Activated CD4-positive, alpha-beta memory T cell treated with anti-CD3 and anti-CD28 coated beads for 36 hours (primary cell): ENCODE results near the gene SETDB1. TPM values are rescaled to one million over a fixed set of nuclear protein-coding genes. Genes with fewer than 3 reads are reported as not detected.

Experiments used
- CTCF ChIA-PET: fragments of 350-600 bp; sonication (Branson Sonifier 250); formaldehyde crosslinking; loops from one replicate; lab custom pipeline; 2021; ENCODE audit warnings: antibody characterized with exemption, inconsistent platforms; lab: Charles Lee
- POLR2A ChIA-PET: fragments of 350-600 bp; sonication (Branson Sonifier 250); formaldehyde crosslinking; loops from one replicate; lab custom pipeline; 2021; ENCODE audit warnings: antibody characterized with exemption; lab: Charles Lee
- DNase-seq: peaks from one replicate; pipeline ENCODE4 v3.0.0-alpha.2; 2020
- H3K27ac Mint-ChIP-seq: one replicate; pipeline ENCODE4 v1.8.0; 2021; ENCODE audit warnings: mixed read lengths
- H3K27me3 Mint-ChIP-seq: one replicate; pipeline ENCODE4 v1.8.0; 2021; ENCODE audit warnings: mixed read lengths
- H3K36me3 Mint-ChIP-seq: one replicate; pipeline ENCODE4 v1.8.0; 2021; ENCODE audit warnings: mixed read lengths
- H3K4me1 Mint-ChIP-seq: one replicate; pipeline ENCODE4 v1.8.0; 2021; ENCODE audit warnings: low read depth, mixed read lengths
- H3K4me3 Mint-ChIP-seq: one replicate; pipeline ENCODE4 v1.8.0; 2021; ENCODE audit warnings: mild to moderate bottlenecking, mixed read lengths
- H3K9me3 Mint-ChIP-seq: one replicate; pipeline ENCODE4 v1.8.0; 2021; ENCODE audit warnings: mixed read lengths
- intact Hi-C: fragments of 100-400 bp; cut with micrococcal nuclease; formaldehyde crosslinking; loops from one replicate; pipeline ENCODE4 v1.15.1; 2023
- total RNA-seq, 2 experiments: library from RNA; stranded (reverse); gene quantifications; one replicate each; pipeline ENCODE4 v1.2.3, GENCODE V29; 2021

The SETDB1 gene
- total RNA-seq, 2 experiments from 2014 or later: 42.3 to 50.0 TPM

DNA sequence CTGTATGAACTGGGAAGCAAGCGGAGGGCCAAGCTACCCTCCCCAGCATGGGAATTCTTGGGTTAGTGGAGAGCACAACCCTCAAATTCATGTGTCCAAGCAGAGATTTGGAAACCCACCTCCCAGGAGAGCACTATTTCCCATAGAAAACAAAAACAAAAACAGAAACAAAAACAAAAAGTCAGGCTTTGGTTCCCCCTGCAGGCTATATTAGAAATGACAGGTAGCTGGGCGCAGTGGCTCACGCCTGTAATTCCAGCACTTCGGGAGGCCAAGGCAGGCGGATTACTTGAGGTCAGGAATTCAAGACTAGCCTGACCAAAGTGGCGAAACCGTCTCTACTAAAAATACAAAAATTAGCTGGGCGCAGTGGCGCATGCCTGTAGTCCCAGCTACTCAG lies 69.7 kb downstream of the SETDB1 start:
- Mint-ChIP-seq H3K4me1 (peaks cover 18% of the 10 kb centered on the region), H3K9me3 (no peaks in the 10 kb centered on the region), H3K27me3 (no peaks in the 10 kb centered on the region), H3K4me3 (no peak overlapping the region), H3K36me3 (peaks cover 7% of the 10 kb centered on the region), H3K27ac (no peak overlapping the region)
- DNase-seq: peak; percentile 41
- POLR2A ChIA-PET: interaction anchor here (0.9 kb wide), 1 partner anchor 10 kb away, joined by 5 read pairs; the partner anchor contains the start of gene MINDY1
- CTCF ChIA-PET: interaction anchor here (0.5 to 14.0 kb wide), 29 partner anchors 9 to 739 kb away, joined by 3 to 222 read pairs (median 3); partner anchors contain the start of genes ANXA9, CA14, CDC42SE1 and CERS2
- intact Hi-C loops: loop anchor here (2.0 kb wide), 1 partner anchor 17 kb away; no protein-coding TSS in a partner anchor

DNA sequence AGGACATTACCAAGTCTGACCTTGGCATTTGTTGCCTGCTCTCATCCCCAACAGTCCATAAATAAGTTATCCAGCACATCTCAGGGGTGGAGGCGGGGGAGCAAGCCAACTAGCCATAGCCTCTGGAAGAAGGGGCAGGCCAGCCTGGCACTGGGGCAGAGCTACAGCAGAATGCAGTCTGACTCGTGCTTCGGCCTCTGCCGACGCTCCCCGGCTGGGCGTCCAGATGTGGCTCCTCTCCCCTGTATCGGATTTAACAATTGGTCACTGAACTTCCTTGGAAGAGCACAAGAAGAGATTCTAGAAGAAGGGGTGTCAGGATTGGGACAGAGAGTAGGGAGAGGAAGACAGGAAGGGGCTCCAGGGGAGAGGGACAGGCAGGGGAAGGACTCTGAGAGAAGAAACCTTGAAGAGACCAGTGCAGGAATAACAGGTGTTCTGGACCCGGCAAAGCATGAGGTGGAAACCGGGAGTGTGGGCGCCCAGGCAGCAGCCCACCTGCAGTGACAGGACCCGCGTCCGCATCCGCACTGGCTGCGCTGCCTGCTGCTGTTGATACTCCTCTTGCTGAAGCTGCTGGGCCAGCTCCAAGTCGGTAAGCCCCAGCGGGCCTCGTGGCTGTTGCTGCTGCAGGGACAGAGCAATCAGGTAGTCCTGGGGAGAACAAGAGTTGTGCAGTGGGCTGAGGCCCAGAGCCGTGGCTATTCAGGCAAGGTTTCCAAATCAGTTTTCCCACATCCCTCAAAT lies 71.1 kb downstream of the SETDB1 start:
- no peaks in the 10 kb centered on the region for H3K27me3 Mint-ChIP-seq
- H3K36me3 Mint-ChIP-seq: peaks cover 11% of the 10 kb centered on the region
- no peaks in the 10 kb centered on the region for H3K9me3 Mint-ChIP-seq
- no peak overlapping the region for H3K4me3 Mint-ChIP-seq
- ChIA-PET CTCF (interaction anchor here (1.1 to 14.0 kb wide), 7 partner anchors 8 to 40 kb away, joined by 3 to 222 read pairs (median 10); partner anchors contain the start of genes ANXA9, CERS2 and MINDY1), POLR2A (no interaction called here)
- no peak for DNase-seq
- intact Hi-C loops: loop anchor here (2.0 kb wide), 1 partner anchor 18 kb away; no protein-coding TSS in a partner anchor
- peaks cover 31% of the 10 kb centered on the region for H3K4me1 Mint-ChIP-seq
- no peak overlapping the region for H3K27ac Mint-ChIP-seq

DNA sequence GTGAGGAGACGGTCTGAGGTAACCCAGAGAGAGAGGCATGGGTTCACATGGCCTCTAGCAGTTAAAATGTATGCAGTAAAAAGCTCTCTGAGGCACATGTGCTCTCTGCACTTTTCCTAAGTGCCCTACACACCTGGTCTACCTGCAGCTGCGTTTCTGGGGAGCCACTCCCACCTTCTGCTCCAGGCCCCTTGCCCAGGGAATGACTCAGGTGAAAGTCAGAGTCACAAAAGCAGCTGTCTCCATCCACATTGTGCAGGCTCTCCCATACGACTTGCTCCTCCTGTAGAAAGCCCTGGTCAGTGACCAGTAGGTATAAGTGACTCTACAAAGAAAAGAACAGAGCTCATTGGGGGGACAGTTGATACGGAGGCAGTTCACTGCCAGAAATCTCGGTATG lies 71.8 kb downstream of the SETDB1 start:
- H3K27me3 Mint-ChIP-seq: no peaks in the 10 kb centered on the region
- POLR2A ChIA-PET: no interaction called here
- no peak overlapping the region for H3K4me3 Mint-ChIP-seq
- no peak overlapping the region for H3K27ac Mint-ChIP-seq
- DNase-seq: no peak
- peaks cover 37% of the 10 kb centered on the region for H3K4me1 Mint-ChIP-seq
- CTCF ChIA-PET: interaction anchor here (1.4 to 14.0 kb wide), 3 partner anchors 8 to 20 kb away, joined by 7 to 222 read pairs (median 10); partner anchors contain the start of genes ANXA9, CERS2 and MINDY1
- intact Hi-C loops: loop anchor here (2.0 kb wide), 1 partner anchor 19 kb away; no protein-coding TSS in a partner anchor
- no peaks in the 10 kb centered on the region for H3K9me3 Mint-ChIP-seq
- H3K36me3 Mint-ChIP-seq: peaks cover 13% of the 10 kb centered on the region

DNA sequence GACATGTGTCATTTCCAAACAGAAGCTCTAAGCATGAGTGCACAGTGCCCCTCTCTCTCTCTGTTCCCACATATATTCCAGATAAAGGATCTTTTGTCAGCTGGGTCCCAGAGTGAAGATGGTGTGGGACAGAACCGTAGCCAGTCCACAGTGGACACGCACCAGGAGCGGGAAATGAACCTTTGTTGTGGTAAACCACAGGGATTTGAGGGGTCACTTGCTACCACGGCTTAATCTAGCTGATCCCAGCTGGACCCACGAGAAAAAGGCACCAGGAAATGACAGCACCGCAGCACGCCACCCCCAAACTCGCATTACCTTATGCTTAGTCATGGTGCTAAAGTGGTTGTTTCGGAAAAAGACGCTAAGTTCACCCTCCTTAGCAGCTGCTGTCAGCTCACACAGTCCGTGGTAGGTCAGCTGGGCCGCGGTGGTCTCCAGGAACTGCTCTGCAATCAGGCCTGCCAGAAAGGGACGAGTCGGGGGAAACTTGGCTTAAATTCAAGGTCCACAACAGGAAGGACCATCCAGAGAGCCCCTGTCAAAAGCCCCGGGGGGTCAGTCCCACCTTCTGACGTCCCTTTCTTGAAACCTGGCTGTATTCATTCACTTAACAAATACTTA lies 73.0 kb downstream of the SETDB1 start:
- POLR2A ChIA-PET: interaction anchor here (0.5 kb wide), 1 partner anchor 23 kb away, joined by 3 read pairs; no protein-coding TSS in a partner anchor
- H3K36me3 Mint-ChIP-seq: peaks cover 13% of the 10 kb centered on the region
- peak overlapping the region; percentile 20 for H3K27ac Mint-ChIP-seq
- CTCF ChIA-PET: interaction anchor here (1.1 to 14.0 kb wide), 3 partner anchors 14 to 33 kb away, joined by 4 to 222 read pairs (median 7); partner anchors contain the start of genes ANXA9 and CERS2
- no peak overlapping the region for H3K4me3 Mint-ChIP-seq
- intact Hi-C loops: no loop called here
- no peaks in the 10 kb centered on the region for H3K27me3 Mint-ChIP-seq
- peaks cover 47% of the 10 kb centered on the region for H3K4me1 Mint-ChIP-seq
- no peaks in the 10 kb centered on the region for H3K9me3 Mint-ChIP-seq
- peak; percentile 47 for DNase-seq

DNA sequence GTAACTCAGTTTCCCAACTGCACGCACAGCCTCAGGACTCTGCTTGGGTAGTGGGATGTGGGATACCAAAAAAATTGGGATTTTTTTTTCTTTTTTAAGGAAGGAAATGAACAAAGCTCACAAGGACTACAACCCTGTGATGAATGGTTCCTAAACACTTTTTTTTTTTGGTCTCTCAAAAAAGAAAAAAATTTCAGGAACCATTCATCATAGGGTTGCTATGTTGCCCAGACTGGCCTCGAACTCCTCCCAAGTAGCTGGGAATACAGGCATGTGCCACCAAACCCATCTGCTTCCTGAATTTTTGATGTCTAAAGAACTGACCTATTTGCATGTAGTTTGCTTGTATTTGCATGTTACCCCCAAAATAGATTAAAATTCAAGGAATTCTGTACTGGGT lies 73.8 kb downstream of the SETDB1 start:
- Mint-ChIP-seq H3K27ac (no peak overlapping the region), H3K27me3 (no peaks in the 10 kb centered on the region)

DNA sequence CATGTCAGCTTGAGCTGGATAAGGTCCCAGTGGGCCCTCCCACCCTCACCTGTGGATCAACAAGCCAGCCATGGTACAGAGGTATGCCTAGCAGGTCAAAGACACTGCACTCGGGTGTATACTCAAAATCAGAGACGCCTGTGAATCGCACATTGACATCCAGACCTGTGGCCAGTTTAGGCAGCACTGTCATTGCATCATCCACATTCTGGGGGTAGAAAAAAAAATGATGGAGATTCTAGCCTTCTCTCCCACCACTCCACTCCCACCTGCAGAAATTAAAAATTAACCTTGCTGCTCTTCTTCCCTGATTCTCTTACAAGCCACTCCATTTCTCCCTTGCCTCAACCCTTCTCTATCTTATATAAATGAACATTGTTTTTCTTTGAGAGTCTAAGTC lies 74.2 kb downstream of the SETDB1 start:
- intact Hi-C loops: no loop called here
- no peaks in the 10 kb centered on the region for H3K27me3 Mint-ChIP-seq
- CTCF ChIA-PET: interaction anchor here (14.0 kb wide), 1 partner anchor 23 kb away, joined by 222 read pairs; the partner anchor contains the start of genes ANXA9 and CERS2
- H3K4me1 Mint-ChIP-seq: peaks cover 54% of the 10 kb centered on the region
- DNase-seq: no peak
- POLR2A ChIA-PET: interaction anchor here (0.7 kb wide), 1 partner anchor 54 kb away, joined by 3 read pairs; no protein-coding TSS in a partner anchor
- H3K9me3 Mint-ChIP-seq: no peaks in the 10 kb centered on the region
- peak overlapping the region; percentile 16 for H3K27ac Mint-ChIP-seq
- no peak overlapping the region for H3K4me3 Mint-ChIP-seq
- H3K36me3 Mint-ChIP-seq: peaks cover 13% of the 10 kb centered on the region

More for the DNA sequence above, 73.8 kb downstream of the SETDB1 start:
- CTCF ChIA-PET: interaction anchor here (0.6 to 14.0 kb wide), 2 partner anchors 22 to 439 kb away, joined by 3 to 222 read pairs; partner anchors contain the start of genes ANXA9 and CERS2
- Mint-ChIP-seq H3K4me1 (peaks cover 52% of the 10 kb centered on the region), H3K36me3 (peaks cover 13% of the 10 kb centered on the region), H3K9me3 (no peaks in the 10 kb centered on the region), H3K4me3 (no peak overlapping the region)
- DNase-seq: no peak
- POLR2A ChIA-PET: no interaction called here
- intact Hi-C loops: no loop called here

DNA sequence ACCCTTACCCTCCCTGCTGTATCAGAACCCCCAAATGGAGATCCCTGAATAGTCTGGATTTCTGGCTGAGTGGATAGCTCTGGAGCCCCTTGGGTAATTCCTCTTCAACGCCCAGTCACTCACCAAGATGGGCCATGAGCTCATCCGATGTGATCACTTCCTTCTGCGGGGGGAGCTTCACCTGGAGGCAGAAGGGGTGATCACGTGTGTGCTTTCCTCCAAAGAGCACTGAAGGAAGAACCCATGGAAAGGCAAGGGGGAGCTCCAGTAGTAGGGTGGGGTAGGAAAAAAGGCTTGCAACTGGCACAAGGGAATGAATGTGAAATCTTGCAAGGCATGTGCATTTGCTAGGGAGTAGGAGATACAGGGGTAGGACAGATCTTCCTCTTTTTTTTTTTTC lies 75.4 kb downstream of the SETDB1 start:
- DNase-seq: no peak
- ChIA-PET POLR2A (interaction anchor here (1.1 kb wide), 1 partner anchor 237 kb away, joined by 3 read pairs; no protein-coding TSS in a partner anchor), CTCF (interaction anchor here (14.0 kb wide), 1 partner anchor 24 kb away, joined by 222 read pairs; the partner anchor contains the start of genes ANXA9 and CERS2)
- no peaks in the 10 kb centered on the region for H3K9me3 Mint-ChIP-seq
- H3K27ac Mint-ChIP-seq: no peak overlapping the region
- no peaks in the 10 kb centered on the region for H3K27me3 Mint-ChIP-seq
- peaks cover 13% of the 10 kb centered on the region for H3K36me3 Mint-ChIP-seq
- H3K4me3 Mint-ChIP-seq: no peak overlapping the region
- intact Hi-C loops: no loop called here
- peaks cover 58% of the 10 kb centered on the region for H3K4me1 Mint-ChIP-seq

DNA sequence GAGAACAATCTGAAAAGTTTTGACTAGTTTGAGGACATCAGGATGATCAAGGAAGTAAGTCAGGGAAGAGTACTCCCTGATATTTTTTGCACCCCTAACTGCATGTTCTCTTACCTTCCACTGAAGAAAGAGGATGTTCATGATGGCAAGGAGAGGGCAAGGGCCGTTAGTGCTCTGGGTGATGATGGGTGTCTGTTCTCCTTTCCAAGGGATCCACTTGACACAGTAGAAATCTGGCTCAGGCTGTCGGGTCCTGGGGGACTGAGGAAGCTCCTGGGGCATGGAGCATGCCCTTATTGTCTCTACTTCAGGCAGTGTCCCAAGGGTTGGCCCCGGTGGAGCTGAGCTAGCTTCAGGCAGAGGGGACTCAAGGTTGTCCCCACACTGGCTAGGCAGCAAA lies 75.9 kb downstream of the SETDB1 start:
- CTCF ChIA-PET: interaction anchor here (1.2 to 14.0 kb wide), 2 partner anchors 10 to 24 kb away, joined by 3 to 222 read pairs; partner anchors contain the start of genes ANXA9 and CERS2
- Mint-ChIP-seq H3K27me3 (no peaks in the 10 kb centered on the region), H3K36me3 (peaks cover 11% of the 10 kb centered on the region), H3K4me1 (peaks cover 63% of the 10 kb centered on the region), H3K4me3 (no peak overlapping the region), H3K9me3 (no peaks in the 10 kb centered on the region), H3K27ac (peak overlapping the region; percentile 18)
- intact Hi-C loops: no loop called here
- POLR2A ChIA-PET: interaction anchor here (1.1 kb wide), 1 partner anchor 238 kb away, joined by 3 read pairs; no protein-coding TSS in a partner anchor
- no peak for DNase-seq

DNA sequence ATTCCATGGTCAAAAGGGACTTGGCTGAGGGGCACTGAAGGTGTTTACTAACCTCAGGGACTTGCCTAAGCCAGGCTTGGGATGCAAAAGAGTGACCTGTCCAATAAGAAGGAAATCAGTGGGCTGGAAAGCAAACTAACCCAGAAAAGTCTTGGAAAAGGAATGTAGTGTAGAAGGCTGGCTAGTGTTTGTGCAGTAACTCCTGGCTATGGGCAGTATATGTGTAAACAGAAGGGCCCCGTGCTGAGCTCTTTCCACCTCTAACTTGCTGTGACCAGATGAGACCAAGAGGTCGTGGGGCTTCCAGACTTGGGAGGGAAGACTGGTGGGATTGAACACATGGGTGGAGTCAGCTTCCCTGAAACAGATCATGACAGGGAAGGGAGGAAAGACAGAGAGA lies 76.4 kb downstream of the SETDB1 start:
- H3K36me3 Mint-ChIP-seq: peaks cover 8% of the 10 kb centered on the region
- no peaks in the 10 kb centered on the region for H3K9me3 Mint-ChIP-seq
- intact Hi-C loops: no loop called here
- peak overlapping the region; percentile 97 for H3K27ac Mint-ChIP-seq
- DNase-seq: no peak
- no peaks in the 10 kb centered on the region for H3K27me3 Mint-ChIP-seq
- peaks cover 69% of the 10 kb centered on the region for H3K4me1 Mint-ChIP-seq
- H3K4me3 Mint-ChIP-seq: peak overlapping the region; percentile 27
- ChIA-PET POLR2A (no interaction called here), CTCF (interaction anchor here (0.9 to 14.0 kb wide), 3 partner anchors 9 to 442 kb away, joined by 3 to 222 read pairs (median 3); partner anchors contain the start of genes ANXA9 and CERS2)

DNA sequence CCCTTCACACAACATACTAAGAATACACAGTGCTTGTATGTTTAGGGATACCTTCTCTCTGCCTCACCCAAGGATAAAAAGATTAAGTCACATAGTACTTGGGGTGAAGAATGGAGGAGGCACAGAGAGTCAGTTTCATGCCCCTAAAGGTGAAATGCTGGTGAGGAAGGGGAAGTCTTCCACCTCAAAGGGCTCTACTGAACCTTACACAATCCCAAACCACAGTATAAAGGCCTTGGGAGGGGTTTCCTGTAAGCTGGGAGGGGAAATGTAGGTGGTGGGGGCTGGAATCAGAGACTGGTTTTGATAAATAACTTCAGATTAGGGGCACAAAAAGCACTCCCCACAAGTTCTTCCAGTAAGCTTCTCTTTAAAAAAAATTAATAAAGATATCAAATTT lies 77.0 kb downstream of the SETDB1 start:
- intact Hi-C loops: no loop called here
- POLR2A ChIA-PET: no interaction called here

DNA sequence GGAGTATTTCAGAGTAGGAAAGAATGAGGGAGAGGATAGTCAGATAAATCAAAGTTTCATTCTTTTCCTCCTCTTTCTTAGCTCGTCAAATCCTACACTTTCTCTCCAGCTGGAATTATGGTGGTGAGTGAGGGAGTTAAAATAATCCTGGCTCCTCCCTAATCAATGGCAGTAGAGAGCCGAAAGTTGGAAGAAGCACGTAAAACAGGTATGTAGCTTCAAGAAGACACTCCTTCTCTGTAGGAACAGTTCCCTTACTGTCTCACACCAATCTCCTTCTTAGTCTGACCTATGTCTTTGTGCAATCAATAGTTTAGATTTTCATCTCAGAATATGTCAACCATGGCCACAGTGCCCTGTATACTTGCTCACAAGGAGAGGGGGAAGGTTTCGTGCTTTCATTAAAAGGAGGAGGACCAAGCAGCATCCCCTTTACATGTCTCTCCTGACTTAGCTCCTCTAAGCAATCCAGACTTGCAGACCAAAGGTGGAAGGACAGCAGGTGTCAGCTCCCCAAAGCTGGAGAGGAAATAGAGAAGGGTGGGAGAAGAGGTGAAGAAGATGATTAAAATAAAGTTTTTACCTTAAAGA lies 79.7 kb downstream of the SETDB1 start:
- ChIA-PET CTCF (interaction anchor here (0.6 to 14.0 kb wide), 13 partner anchors 8 to 166 kb away, joined by 3 to 222 read pairs (median 5); partner anchors contain the start of genes ANXA9, C1orf56 and CERS2), POLR2A (interaction anchor here (0.5 to 2.9 kb wide), 7 partner anchors 10 to 640 kb away, joined by 3 to 17 read pairs (median 3); partner anchors contain the start of genes CDC42SE1 and CERS2)
- Mint-ChIP-seq H3K4me1 (peaks cover 78% of the 10 kb centered on the region), H3K9me3 (no peaks in the 10 kb centered on the region), H3K36me3 (peaks cover 9% of the 10 kb centered on the region), H3K4me3 (peak overlapping the region; percentile 99), H3K27me3 (no peaks in the 10 kb centered on the region), H3K27ac (peak overlapping the region; percentile 97)
- intact Hi-C loops: loop anchor here (1.0 to 5.0 kb wide), 4 partner anchors 275 to 639 kb away; partner anchors contain the start of gene ENSA
- no peak for DNase-seq

More for the DNA sequence above, 77.0 kb downstream of the SETDB1 start:
- CTCF ChIA-PET: interaction anchor here (0.6 to 14.0 kb wide), 6 partner anchors 8 to 442 kb away, joined by 3 to 222 read pairs (median 4); partner anchors contain the start of genes ANXA9 and CERS2
- H3K27ac Mint-ChIP-seq: peak overlapping the region; percentile 97
- H3K9me3 Mint-ChIP-seq: no peaks in the 10 kb centered on the region
- H3K36me3 Mint-ChIP-seq: peaks cover 8% of the 10 kb centered on the region
- H3K27me3 Mint-ChIP-seq: no peaks in the 10 kb centered on the region
- no peak for DNase-seq
- peak overlapping the region; percentile 27 for H3K4me3 Mint-ChIP-seq
- H3K4me1 Mint-ChIP-seq: peaks cover 73% of the 10 kb centered on the region
